CD8-positive, alpha-beta memory T cell (primary cell): ENCODE results near the gene CDK6. TPM values are rescaled to one million over a fixed set of nuclear protein-coding genes. Genes with fewer than 3 reads are reported as not detected.
"Not testable (repeated sequence)": the region's sequence is repeated elsewhere in the genome, so short reads cannot be mapped to it uniquely, and the experiment has no call there.

Experiments
- CTCF ChIA-PET: fragments of 350-600 bp; sonication (Branson Sonifier 250); formaldehyde crosslinking; loops from one replicate; lab custom pipeline; 2021; ENCODE audit warnings: antibody characterized with exemption; lab: Charles Lee
- POLR2A ChIA-PET: fragments of 350-600 bp; sonication (Branson Sonifier 250); formaldehyde crosslinking; loops from one replicate; lab custom pipeline; 2021; ENCODE audit warnings: antibody characterized with exemption; lab: Charles Lee
- DNase-seq, 5 donors: peaks; one replicate each; pipeline versions ENCODE4 v3.0.0 to v3.0.0-alpha.2; 2020 to 2022; ENCODE audit warnings: mixed read lengths in 1 of 5
- H3K27ac ChIP-seq: one replicate; pipeline ENCODE4 v1.7.0; 2013; ENCODE audit warnings: low read depth, mild to moderate bottlenecking, low read length, moderate library complexity
- H3K27me3 ChIP-seq: 2 replicates; pipeline ENCODE4 v1.7.0; 2013; ENCODE audit warnings: low read length, mild to moderate bottlenecking; ENCODE audit not compliant: insufficient read depth, poor library complexity, severe bottlenecking
- H3K36me3 ChIP-seq: 2 replicates; pipeline ENCODE4 v1.7.0; 2013; ENCODE audit warnings: mild to moderate bottlenecking, low read length, moderate library complexity; ENCODE audit not compliant: insufficient read depth
- H3K4me1 ChIP-seq: 2 replicates; pipeline ENCODE4 v1.7.0; 2013; ENCODE audit warnings: mild to moderate bottlenecking, low read length, moderate library complexity; ENCODE audit not compliant: insufficient read depth
- H3K4me3 ChIP-seq: 2 replicates; pipeline ENCODE4 v1.7.0; 2013; ENCODE audit warnings: mild to moderate bottlenecking, low read length
- H3K9me3 ChIP-seq: 2 replicates; pipeline ENCODE4 v1.7.0; 2013; ENCODE audit warnings: mild to moderate bottlenecking, low read length
- H3K27ac Mint-ChIP-seq, 8 donors: one replicate each; pipeline ENCODE4 v1.8.0; 2020 to 2021; ENCODE audit warnings: mixed read lengths in 8 of 8, mild to moderate bottlenecking in 6 of 8, inconsistent platforms in 3 of 8, moderate library complexity in 3 of 8
- H3K27me3 Mint-ChIP-seq, 2 donors: one replicate each; pipeline ENCODE4 v1.8.0; 2020 to 2021; ENCODE audit warnings: mixed read lengths in 2 of 2, mild to moderate bottlenecking in 1 of 2, moderate library complexity in 1 of 2
- H3K36me3 Mint-ChIP-seq, 3 donors: one replicate each; pipeline ENCODE4 v1.8.0; 2020 to 2021; ENCODE audit warnings: mixed read lengths in 3 of 3, inconsistent platforms in 1 of 3, mild to moderate bottlenecking in 1 of 3
- H3K4me1 Mint-ChIP-seq, 3 donors: one replicate each; pipeline ENCODE4 v1.8.0; 2020 to 2021; ENCODE audit warnings: mixed read lengths in 3 of 3, inconsistent platforms in 1 of 3, mild to moderate bottlenecking in 1 of 3
- H3K4me3 Mint-ChIP-seq, 7 donors: one replicate each; pipeline ENCODE4 v1.8.0; 2020 to 2021; ENCODE audit warnings: mixed read lengths in 7 of 7, mild to moderate bottlenecking in 6 of 7, moderate library complexity in 4 of 7, inconsistent platforms in 2 of 7
- H3K9me3 Mint-ChIP-seq, 5 donors: one replicate each; pipeline ENCODE4 v1.8.0; 2020 to 2022; ENCODE audit warnings: mixed read lengths in 5 of 5, mild to moderate bottlenecking in 3 of 5, moderate library complexity in 2 of 5, inconsistent platforms in 1 of 5
- polyA plus RNA-seq: library from polyadenylated mRNA; unstranded; fragments of 300-500 nt; fragmentation: Illumina TruSeq; gene quantifications from one replicate; pipeline ENCODE4 v1.2.3, GENCODE V29; 2021
- total RNA-seq, 2 experiments: library from RNA; stranded (reverse); gene quantifications; one replicate each; pipeline ENCODE4 v1.2.3, GENCODE V29; 2021

Gene CDK6
- total and polyA plus RNA-seq, 3 experiments from 2014 or later = 20.7 to 235 (median 231) TPM

- ChIA-PET CTCF (interaction anchor here (1.2 to 2.1 kb wide), 2 partner anchors 9 kb away, joined by 3 to 8 read pairs; no protein-coding TSS in a partner anchor), POLR2A (no interaction called here)
- Histone ChIP-seq H3K36me3 (peaks cover 15% of the 10 kb centered on the region), H3K27me3 (no peaks in the 10 kb centered on the region), H3K4me1 (no peaks in the 10 kb centered on the region), H3K4me3 (no peak overlapping the region), H3K27ac (no peak overlapping the region), H3K9me3 (no peaks in the 10 kb centered on the region)
- no peaks in the 10 kb centered on the region for H3K27me3 Mint-ChIP-seq
- H3K4me1 Mint-ChIP-seq = peaks cover 4 to 9% (median 7%) of the 10 kb centered on the region in 3 donors
- H3K36me3 Mint-ChIP-seq = peaks cover 8 to 43% (median 10%) of the 10 kb centered on the region in 3 donors
- H3K9me3 Mint-ChIP-seq = no peaks in the 10 kb centered on the region
- H3K4me3 Mint-ChIP-seq = no peak overlapping the region
- peak overlapping the region in 3 of 8 donors; percentile 11 to 72 (median 17) for H3K27ac Mint-ChIP-seq
- no peak for DNase-seq
Observed at GRCh38 chr7:92611735-92612134, 224.6 kb downstream of the CDK6 start.

GRCh38 chr7:92609921-92610518 lies 226.4 kb downstream of the CDK6 start:
- H3K4me3 Mint-ChIP-seq = no peak overlapping the region
- H3K4me1 ChIP-seq = no peaks in the 10 kb centered on the region
- H3K4me1 Mint-ChIP-seq = peaks cover 4 to 9% (median 7%) of the 10 kb centered on the region in 3 donors
- ChIA-PET POLR2A (interaction anchor here (0.6 kb wide), 1 partner anchor 20 kb away, joined by 16 read pairs; the partner anchor contains the start of gene FAM133B), CTCF (interaction anchor here (0.9 to 2.1 kb wide), 4 partner anchors 11 to 223 kb away, joined by 3 to 8 read pairs (median 4); partner anchors contain the start of genes PEX1 and RBM48)
- H3K27me3 Mint-ChIP-seq = no peaks in the 10 kb centered on the region
- no peak for DNase-seq
- H3K9me3 ChIP-seq = no peaks in the 10 kb centered on the region
- H3K27ac Mint-ChIP-seq = peak overlapping the region in 5 of 8 donors; percentile 12 to 62 (median 58)
- H3K27me3 ChIP-seq = no peaks in the 10 kb centered on the region
- H3K36me3 ChIP-seq = no peaks in the 10 kb centered on the region
- H3K4me3 ChIP-seq = no peak overlapping the region
- no peaks in the 10 kb centered on the region for H3K9me3 Mint-ChIP-seq
- H3K27ac ChIP-seq = no peak overlapping the region
- peaks cover 6 to 26% (median 6%) of the 10 kb centered on the region in 3 donors for H3K36me3 Mint-ChIP-seq

DNA sequence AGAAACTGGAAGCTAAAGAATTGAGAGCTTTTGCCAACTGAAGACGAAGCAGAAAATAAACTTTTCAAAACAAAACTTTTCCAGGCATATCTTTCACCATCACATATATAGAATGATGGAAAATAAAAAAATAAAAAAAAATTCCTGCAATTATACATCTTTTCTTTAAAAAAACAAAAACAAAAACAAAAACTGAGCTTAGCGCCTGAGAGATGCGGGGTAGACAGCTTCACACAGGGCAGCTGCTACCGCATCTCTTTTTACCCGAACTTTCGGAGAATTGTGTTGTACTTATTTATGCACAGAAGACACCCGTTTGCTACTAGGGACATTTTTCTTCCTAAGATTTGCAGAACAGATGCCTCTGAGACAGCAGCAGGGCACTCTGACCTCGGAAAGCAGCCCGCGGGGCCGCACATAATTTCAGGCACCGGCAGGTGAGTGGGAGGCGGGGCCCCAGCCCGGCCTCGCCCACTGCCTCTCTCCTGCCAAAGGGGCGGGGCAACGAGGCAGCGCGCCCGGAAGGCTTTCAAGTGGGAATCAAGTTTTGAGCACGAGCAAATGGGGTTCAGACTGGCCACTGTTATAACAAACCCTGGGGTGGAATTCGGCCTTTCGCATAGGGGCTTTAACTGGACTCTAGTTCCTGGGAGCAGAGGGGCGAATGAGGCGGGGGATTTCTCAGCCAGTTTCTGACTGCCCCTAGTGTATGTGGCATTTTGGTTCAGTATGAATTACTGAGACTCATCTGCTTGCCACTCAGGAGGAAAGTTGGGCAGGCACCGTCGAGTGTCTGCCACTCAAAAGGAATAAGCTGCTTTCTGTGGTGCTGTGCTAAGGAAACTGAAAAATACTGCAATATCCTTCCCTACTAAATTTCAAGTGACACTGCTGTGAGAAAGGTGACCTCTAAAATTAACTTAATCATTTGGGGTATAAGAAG lies 227.7 kb downstream of the CDK6 start:
- ChIA-PET POLR2A (no interaction called here), CTCF (interaction anchor here (1.1 to 2.1 kb wide), 2 partner anchors 12 to 18 kb away, joined by 3 to 6 read pairs; no protein-coding TSS in a partner anchor)
- no peaks in the 10 kb centered on the region for H3K9me3 ChIP-seq
- peaks cover 4 to 9% (median 7%) of the 10 kb centered on the region in 3 donors for H3K4me1 Mint-ChIP-seq
- H3K9me3 Mint-ChIP-seq = no peaks in the 10 kb centered on the region
- no peaks in the 10 kb centered on the region for H3K27me3 ChIP-seq
- DNase-seq = no peak
- no peak overlapping the region for H3K4me3 Mint-ChIP-seq
- peak overlapping the region in 2 of 8 donors; percentile 6 to 69 for H3K27ac Mint-ChIP-seq
- H3K36me3 Mint-ChIP-seq = peaks cover 0 to 14% (median 6%) of the 10 kb centered on the region in 3 donors
- H3K36me3 ChIP-seq = no peaks in the 10 kb centered on the region
- no peaks in the 10 kb centered on the region for H3K4me1 ChIP-seq
- H3K4me3 ChIP-seq = no peak overlapping the region
- H3K27ac ChIP-seq = no peak overlapping the region
- H3K27me3 Mint-ChIP-seq = no peaks in the 10 kb centered on the region

- POLR2A ChIA-PET = no interaction called here
- H3K27ac ChIP-seq = no peak overlapping the region
Observed at GRCh38 chr7:92606985-92607384, 229.4 kb downstream of the CDK6 start.

GRCh38 chr7:92604517-92604916 lies 231.9 kb downstream of the CDK6 start:
- H3K4me1 Mint-ChIP-seq, H3K4me3 ChIP-seq, H3K9me3 ChIP-seq, H3K4me3 Mint-ChIP-seq, DNase-seq, POLR2A ChIA-PET, H3K9me3 Mint-ChIP-seq, H3K27ac ChIP-seq, H3K27me3 Mint-ChIP-seq, H3K36me3 ChIP-seq, H3K4me1 ChIP-seq, H3K27me3 ChIP-seq, H3K36me3 Mint-ChIP-seq: not testable (repeated sequence)
- peak overlapping the region in 1 of 8 donors; percentile 38 for H3K27ac Mint-ChIP-seq
- CTCF ChIA-PET = interaction anchor here (1.7 kb wide), 1 partner anchor 14 kb away, joined by 7 read pairs; the partner anchor contains the start of gene FAM133B

More at GRCh38 chr7:92606985-92607384, 229.4 kb downstream of the CDK6 start:
- H3K27ac Mint-ChIP-seq = no peak overlapping the region
- no peak overlapping the region for H3K4me3 Mint-ChIP-seq
- no peak overlapping the region for H3K4me3 ChIP-seq
- no peaks in the 10 kb centered on the region for H3K27me3 ChIP-seq
- H3K36me3 Mint-ChIP-seq = no peaks in the 10 kb centered on the region
- no peaks in the 10 kb centered on the region for H3K36me3 ChIP-seq
- peaks cover 0 to 2% of the 10 kb centered on the region in 2 donors for H3K27me3 Mint-ChIP-seq
- H3K9me3 ChIP-seq = no peaks in the 10 kb centered on the region
- DNase-seq = no peak
- CTCF ChIA-PET = interaction anchor here (2.1 kb wide), 1 partner anchor 16 kb away, joined by 6 read pairs; no protein-coding TSS in a partner anchor
- H3K9me3 Mint-ChIP-seq = no peaks in the 10 kb centered on the region
- H3K4me1 ChIP-seq = no peaks in the 10 kb centered on the region
- H3K4me1 Mint-ChIP-seq = peaks cover 4 to 9% (median 7%) of the 10 kb centered on the region in 3 donors

- Histone ChIP-seq H3K36me3 (no peaks in the 10 kb centered on the region), H3K4me1 (no peaks in the 10 kb centered on the region), H3K27ac (no peak overlapping the region), H3K27me3 (no peaks in the 10 kb centered on the region), H3K9me3 (no peaks in the 10 kb centered on the region), H3K4me3 (no peak overlapping the region)
- no peak for DNase-seq
- Mint-ChIP-seq H3K4me1 (no peaks in the 10 kb centered on the region), H3K27me3 (peaks cover 0 to 2% of the 10 kb centered on the region in 2 donors), H3K4me3 (no peak overlapping the region), H3K9me3 (no peaks in the 10 kb centered on the region), H3K27ac (no peak overlapping the region), H3K36me3 (no peaks in the 10 kb centered on the region)
- CTCF ChIA-PET = interaction anchor here (1.2 kb wide), 1 partner anchor 12 kb away, joined by 4 read pairs; no protein-coding TSS in a partner anchor
- POLR2A ChIA-PET = interaction anchor here (1.5 kb wide), 1 partner anchor 13 kb away, joined by 4 read pairs; the partner anchor contains the start of gene FAM133B
Observed at GRCh38 chr7:92603089-92603445, 233.3 kb downstream of the CDK6 start.

DNA sequence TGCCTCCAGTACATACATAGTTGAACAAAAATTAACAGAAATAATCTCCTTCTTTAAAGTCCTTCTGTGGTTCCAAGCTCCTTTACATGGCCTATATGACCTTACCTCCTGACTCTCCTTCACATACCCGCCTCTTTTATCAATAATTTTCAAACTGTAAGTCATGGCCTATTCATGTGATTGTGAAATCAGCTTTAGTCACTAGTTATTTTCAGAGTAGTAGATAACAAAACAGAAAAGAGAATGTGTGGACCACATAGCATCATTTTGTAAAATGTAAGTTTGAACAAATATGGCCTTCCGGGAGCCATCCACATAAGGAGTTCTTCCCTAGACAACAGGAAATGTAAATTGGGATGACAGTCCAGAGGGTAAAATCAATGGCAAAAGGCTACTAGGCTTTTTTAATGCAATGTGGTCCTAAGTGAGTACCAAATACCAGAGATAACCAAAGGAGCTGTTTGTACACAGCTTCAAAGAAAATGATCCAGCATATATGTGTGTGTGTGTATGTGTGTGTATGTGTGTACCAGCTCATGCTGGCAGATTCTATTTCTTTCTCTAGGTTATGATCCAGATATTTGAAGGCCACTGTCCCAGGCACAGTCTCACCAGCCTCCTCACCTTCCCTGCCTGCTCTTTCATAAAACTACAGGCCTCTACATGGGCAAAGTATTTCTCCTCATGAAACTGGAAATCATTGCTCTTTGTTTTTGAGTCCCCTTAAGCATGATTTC lies 233.9 kb downstream of the CDK6 start:
- H3K4me1 Mint-ChIP-seq = no peaks in the 10 kb centered on the region
- no peaks in the 10 kb centered on the region for H3K9me3 ChIP-seq
- ChIA-PET POLR2A (interaction anchor here (1.5 kb wide), 1 partner anchor 12 kb away, joined by 4 read pairs; the partner anchor contains the start of gene FAM133B), CTCF (interaction anchor here (1.1 to 1.2 kb wide), 1 partner anchor 12 kb away, joined by 3 to 4 read pairs; no protein-coding TSS in a partner anchor)
- no peak overlapping the region for H3K4me3 Mint-ChIP-seq
- no peaks in the 10 kb centered on the region for H3K36me3 ChIP-seq
- H3K4me3 ChIP-seq = no peak overlapping the region
- H3K27me3 ChIP-seq = peaks cover 3% of the 10 kb centered on the region
- H3K36me3 Mint-ChIP-seq = no peaks in the 10 kb centered on the region
- no peak for DNase-seq
- H3K9me3 Mint-ChIP-seq = no peaks in the 10 kb centered on the region
- no peaks in the 10 kb centered on the region for H3K4me1 ChIP-seq
- peaks cover 0 to 2% of the 10 kb centered on the region in 2 donors for H3K27me3 Mint-ChIP-seq
- H3K27ac ChIP-seq = no peak overlapping the region
- H3K27ac Mint-ChIP-seq = no peak overlapping the region
